D721Med (cell line): ENCODE data around the gene TMEM61.

ENCODE experiments used
- DNase-seq: peaks from one replicate; pipeline ENCODE4 v3.0.0; 2011; ENCODE audit warnings: low spot score; ENCODE audit not compliant: insufficient read length
- FAIRE-seq: peaks from 2 replicates; lab custom pipeline; 2011; peaks lifted over from hg19 to GRCh38; lab: Jason Lieb, UNC
- TF ChIP-seq, protein P1 (sequence below): IDR thresholded peaks from 2 replicates; pipeline ENCODE4 v1.5.1; 2012; ENCODE audit warnings: mild to moderate bottlenecking, control low read depth; ENCODE audit not compliant: insufficient read depth; ENCODE audit errors: missing control alignments

TMEM61 gene

DNA sequence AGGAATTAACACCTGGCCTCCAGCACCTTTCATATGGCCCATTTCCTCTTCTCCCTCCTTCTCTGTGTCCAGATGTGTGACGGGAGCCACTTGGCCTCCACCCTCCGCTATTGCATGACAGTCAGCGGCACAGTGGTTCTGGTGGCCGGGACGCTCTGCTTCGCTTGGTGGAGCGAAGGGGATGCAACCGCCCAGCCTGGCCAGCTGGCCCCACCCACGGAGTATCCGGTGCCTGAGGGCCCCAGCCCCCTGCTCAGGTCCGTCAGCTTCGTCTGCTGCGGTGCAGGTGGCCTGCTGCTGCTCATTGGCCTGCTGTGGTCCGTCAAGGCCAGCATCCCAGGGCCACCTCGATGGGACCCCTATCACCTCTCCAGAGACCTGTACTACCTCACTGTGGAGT lies 5.6 kb downstream of the TMEM61 start:
- TF ChIP-seq, protein P1, sequence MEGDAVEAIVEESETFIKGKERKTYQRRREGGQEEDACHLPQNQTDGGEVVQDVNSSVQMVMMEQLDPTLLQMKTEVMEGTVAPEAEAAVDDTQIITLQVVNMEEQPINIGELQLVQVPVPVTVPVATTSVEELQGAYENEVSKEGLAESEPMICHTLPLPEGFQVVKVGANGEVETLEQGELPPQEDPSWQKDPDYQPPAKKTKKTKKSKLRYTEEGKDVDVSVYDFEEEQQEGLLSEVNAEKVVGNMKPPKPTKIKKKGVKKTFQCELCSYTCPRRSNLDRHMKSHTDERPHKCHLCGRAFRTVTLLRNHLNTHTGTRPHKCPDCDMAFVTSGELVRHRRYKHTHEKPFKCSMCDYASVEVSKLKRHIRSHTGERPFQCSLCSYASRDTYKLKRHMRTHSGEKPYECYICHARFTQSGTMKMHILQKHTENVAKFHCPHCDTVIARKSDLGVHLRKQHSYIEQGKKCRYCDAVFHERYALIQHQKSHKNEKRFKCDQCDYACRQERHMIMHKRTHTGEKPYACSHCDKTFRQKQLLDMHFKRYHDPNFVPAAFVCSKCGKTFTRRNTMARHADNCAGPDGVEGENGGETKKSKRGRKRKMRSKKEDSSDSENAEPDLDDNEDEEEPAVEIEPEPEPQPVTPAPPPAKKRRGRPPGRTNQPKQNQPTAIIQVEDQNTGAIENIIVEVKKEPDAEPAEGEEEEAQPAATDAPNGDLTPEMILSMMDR: no peak
- no peak for FAIRE-seq
- DNase-seq: no peak

DNA sequence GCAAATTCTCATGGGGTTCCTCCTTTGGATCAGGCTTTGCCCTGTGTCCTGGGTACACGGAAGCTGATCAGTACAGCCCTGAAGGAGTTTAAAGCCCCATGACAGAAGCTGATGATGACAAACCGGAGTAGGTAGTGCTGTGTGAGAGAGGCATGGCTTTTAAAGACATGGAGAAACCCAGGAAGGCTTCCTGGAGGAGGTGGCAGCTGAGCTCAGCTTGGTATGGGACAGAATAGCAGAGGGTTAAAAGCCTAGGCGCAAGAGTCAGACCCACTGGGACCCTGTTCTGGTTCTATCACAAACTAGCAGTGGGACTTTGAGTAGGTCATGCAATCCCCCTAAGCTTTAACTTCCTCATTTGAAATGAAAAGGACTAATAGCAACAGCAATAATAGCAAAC lies 6.1 kb downstream of the TMEM61 start:
- DNase-seq (no peak), FAIRE-seq (no peak)
- TF ChIP-seq, protein P1: no peak

DNA sequence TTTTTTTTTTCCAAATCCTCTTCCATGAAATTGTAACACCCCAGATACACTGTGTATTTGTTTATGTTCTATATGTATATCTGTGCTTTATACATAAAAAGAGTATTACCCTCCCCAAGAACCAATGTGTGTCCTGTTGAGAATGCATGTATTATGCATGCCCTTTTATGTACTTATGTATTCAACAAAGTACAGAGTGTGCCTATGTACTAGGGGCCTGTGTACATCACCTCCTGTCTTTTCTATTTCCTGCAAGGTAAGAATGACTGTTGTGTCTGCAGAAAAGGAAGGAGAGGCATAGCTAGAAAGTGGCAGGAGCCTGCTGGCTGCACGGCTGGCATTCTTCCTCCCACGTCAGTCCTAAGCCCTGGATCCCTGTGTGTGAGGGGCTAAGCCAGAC lies 7.0 kb downstream of the TMEM61 start:
- TF ChIP-seq, protein P1: no peak
- FAIRE-seq (no peak), DNase-seq (no peak)

DNA sequence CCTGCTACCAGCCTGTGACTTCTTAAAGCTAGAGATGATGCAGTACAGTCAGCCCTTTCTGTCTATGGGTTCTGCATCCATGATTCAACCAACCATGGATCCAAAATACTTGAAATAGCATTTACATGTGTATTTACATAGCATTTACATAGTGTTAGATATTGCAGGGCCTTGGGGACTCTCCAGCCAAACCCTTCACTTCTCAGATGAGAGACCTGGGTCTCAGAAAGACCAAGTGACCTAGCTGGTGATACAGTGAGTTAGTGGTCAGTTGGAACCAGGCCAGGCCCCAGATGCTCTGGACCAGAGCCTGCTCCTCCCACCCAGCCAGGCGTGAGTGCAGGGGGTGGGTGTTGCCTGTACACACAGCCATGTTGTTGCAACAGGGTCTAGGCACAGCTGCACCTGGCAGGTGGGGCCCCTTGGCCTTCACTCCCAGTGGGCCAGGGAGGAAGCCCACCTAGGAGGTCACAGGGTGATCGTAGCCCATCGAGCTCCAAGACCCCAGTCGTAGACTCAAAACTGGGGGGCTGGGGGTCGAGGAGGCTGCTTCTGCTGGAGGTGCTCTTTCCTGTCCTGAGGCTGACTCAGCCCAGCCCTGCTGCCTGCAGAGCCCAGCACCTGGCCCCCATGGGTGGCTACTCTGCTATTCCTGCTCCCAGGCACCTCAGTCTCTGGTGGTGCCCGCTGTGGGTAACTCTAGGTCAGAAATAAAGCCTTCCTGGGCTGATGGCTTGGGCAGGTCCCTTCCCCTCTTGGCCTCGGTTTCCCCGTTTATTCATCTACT lies 7.7 kb downstream of the TMEM61 start:
- TF ChIP-seq, protein P1: no peak
- no peak for DNase-seq
- no peak for FAIRE-seq

DNA sequence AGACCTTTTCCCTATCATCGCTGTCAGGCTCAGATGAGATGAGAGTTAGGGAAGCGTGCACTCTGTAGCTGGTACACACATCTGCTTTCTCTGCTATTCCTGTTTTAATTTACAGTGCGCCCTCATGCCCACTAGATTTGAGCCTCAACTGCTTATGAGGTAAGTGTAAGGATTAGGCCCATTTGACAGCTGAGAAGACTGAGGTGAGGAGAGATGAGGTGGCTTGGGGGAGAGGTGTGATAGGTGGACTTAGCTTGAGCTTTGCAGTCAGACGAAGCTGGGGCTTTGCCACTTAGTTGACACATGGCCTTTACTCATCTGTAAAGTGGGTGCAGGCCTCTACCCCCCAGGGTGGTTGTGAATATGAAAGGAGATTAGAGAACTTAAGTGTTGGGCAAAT lies 8.5 kb downstream of the TMEM61 start:
- DNase-seq (no peak), FAIRE-seq (no peak)
- TF ChIP-seq, protein P1: no peak

DNA sequence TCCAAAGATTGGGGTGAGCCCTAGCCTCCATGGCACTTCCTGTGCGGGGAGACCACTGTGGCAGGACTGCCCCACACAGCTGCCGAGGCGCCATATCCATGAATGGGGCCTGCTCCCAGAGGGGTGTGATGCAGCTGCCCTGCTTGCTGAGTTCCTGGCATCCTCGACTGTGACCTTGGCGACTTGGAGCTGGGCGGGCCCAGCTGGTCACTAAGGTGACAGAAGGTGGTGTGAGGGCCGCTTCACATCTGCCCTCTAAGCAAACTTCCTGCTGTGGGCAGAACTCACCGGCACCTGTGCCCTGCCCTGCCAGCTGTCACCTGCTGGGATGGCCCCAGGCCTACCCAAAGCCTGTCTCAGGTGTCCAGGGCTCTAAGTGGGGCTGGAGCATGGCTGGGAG lies 9.0 kb downstream of the TMEM61 start:
- DNase-seq: no peak
- FAIRE-seq: no peak
- TF ChIP-seq, protein P1: no peak
